Keratinocyte (primary cell): ENCODE results near the gene USP33.

ENCODE experiments used
- CTCF ChIP-seq, 3 experiments: IDR thresholded peaks in 1 of 3; conservative IDR thresholded peaks in 1 of 3; optimal IDR thresholded peaks in 1 of 3; 2 replicates in 2 of 3; 3 replicates in 1 of 3; pipeline versions ENCODE3 to v1.5.1; 2011; ENCODE audit warnings: low read length in 3 of 3, mild to moderate bottlenecking in 3 of 3, moderate library complexity in 2 of 3, control low read depth in 1 of 3, inconsistent platforms in 1 of 3; ENCODE audit not compliant: insufficient read depth in 2 of 3; ENCODE audit errors: extremely low read depth in 1 of 3
- EZH2 ChIP-seq: IDR thresholded peaks from one replicate; pipeline ENCODE4 v1.6.1; 2012; ENCODE audit warnings: inconsistent platforms, mild to moderate bottlenecking, low read length, moderate library complexity

GRCh38 chr1:77768006-77768405, 8.4 kb upstream of the USP33 start:
- TF ChIP-seq EZH2 (no peak), CTCF (optimal IDR thresholded peaks at IDR 0.05 in 1 of 3, IDR thresholded peaks at IDR 0.05 in 1 of 3, conservative IDR thresholded peaks at IDR 0.05 in 1 of 3; ENCODE audit: extremely low read depth in 1 of 3, insufficient read depth in 2 of 3, low read length in 3 of 3) (no peak)
